GM23338 (cell line): ENCODE data around the gene CXADR. TPM values are rescaled to one million over a fixed set of nuclear protein-coding genes. Genes with fewer than 3 reads are reported as not detected.
A peak's percentile ranks its signal among the peaks of the same experiment; 100 is the strongest.

Experiments used
- ATAC-seq: fragments of 200-7000 bp; cut with Tn5 transposase; 3 replicates; pipeline ENCODE4 v1.9.1; 2020
- DNase-seq: peaks from one replicate; pipeline ENCODE4 v3.0.0-alpha.2; 2015; ENCODE audit warnings: low spot score
- H2AFZ ChIP-seq: fragments of 200-600 bp; sonication (generic); 2 replicates; pipeline ENCODE4 v1.8.0; 2016; ENCODE audit warnings: antibody characterized with exemption, mild to moderate bottlenecking, moderate library complexity
- H3F3A ChIP-seq: fragments of 200-600 bp; sonication (generic); replicated peaks from 2 replicates; pipeline ENCODE4 v1.8.0; 2017; ENCODE audit warnings: antibody characterized with exemption, mixed run types, low read depth
- H3K27ac ChIP-seq: fragments of 200-600 bp; sonication (generic); 2 replicates; pipeline ENCODE4 v1.6.1; 2016; ENCODE audit warnings: low read depth
- H3K27me3 ChIP-seq: fragments of 200-600 bp; sonication (generic); 2 replicates; pipeline ENCODE4 v1.8.0; 2016; ENCODE audit warnings: mild to moderate bottlenecking, mixed run types, moderate library complexity; ENCODE audit not compliant: insufficient read depth
- H3K36me3 ChIP-seq: fragments of 200-600 bp; sonication (generic); 2 replicates; pipeline ENCODE4 v1.8.0; 2016; ENCODE audit warnings: mild to moderate bottlenecking; ENCODE audit not compliant: insufficient read depth
- H3K4me1 ChIP-seq: fragments of 200-600 bp; sonication (generic); 2 replicates; pipeline ENCODE4 v1.8.0; 2016; ENCODE audit warnings: mild to moderate bottlenecking, moderate library complexity; ENCODE audit not compliant: insufficient read depth
- H3K4me2 ChIP-seq: fragments of 200-600 bp; sonication (generic); 2 replicates; pipeline ENCODE4 v1.7.1; 2017; ENCODE audit warnings: mixed run types
- H3K4me3 ChIP-seq: fragments of 200-600 bp; sonication (generic); 2 replicates; pipeline ENCODE4 v1.6.1; 2016; ENCODE audit warnings: mixed run types
- H3K79me2 ChIP-seq: fragments of 200-600 bp; sonication (generic); replicated peaks from 2 replicates; pipeline ENCODE4 v1.8.0; 2017; ENCODE audit warnings: mild to moderate bottlenecking; ENCODE audit not compliant: insufficient read depth
- H3K9me2 ChIP-seq: fragments of 200-600 bp; sonication (generic); 2 replicates; pipeline ENCODE4 v1.8.0; 2017; ENCODE audit not compliant: insufficient read depth
- H4K20me1 ChIP-seq: fragments of 200-600 bp; sonication (generic); replicated peaks from 2 replicates; pipeline ENCODE4 v1.8.0; 2017; ENCODE audit warnings: mild to moderate bottlenecking; ENCODE audit not compliant: insufficient read depth
- H3K27ac Mint-ChIP-seq: 2 replicates; pipeline ENCODE4 v1.8.0; 2020; ENCODE audit warnings: inconsistent platforms, mild to moderate bottlenecking, moderate library complexity, mixed read lengths
- H3K27me3 Mint-ChIP-seq: 3 replicates; pipeline ENCODE4 v1.8.0; 2022; ENCODE audit warnings: low read depth, mild to moderate bottlenecking, moderate library complexity, mixed read lengths, inconsistent platforms; ENCODE audit not compliant: insufficient read depth, poor library complexity
- H3K36me3 Mint-ChIP-seq: 3 replicates; pipeline ENCODE4 v1.8.0; 2021; ENCODE audit warnings: low read depth, mild to moderate bottlenecking, inconsistent platforms, moderate library complexity, mixed read lengths
- H3K4me1 Mint-ChIP-seq: 3 replicates; pipeline ENCODE4 v1.8.0; 2020; ENCODE audit warnings: mild to moderate bottlenecking, inconsistent platforms, mixed read lengths
- H3K4me3 Mint-ChIP-seq: 3 replicates; pipeline ENCODE4 v1.8.0; 2021; ENCODE audit warnings: moderate library complexity, mild to moderate bottlenecking, inconsistent platforms, mixed read lengths
- H3K9me3 Mint-ChIP-seq: 3 replicates; pipeline ENCODE4 v1.8.0; 2020; ENCODE audit warnings: moderate library complexity, mild to moderate bottlenecking, inconsistent platforms, mixed read lengths
- CREB1 ChIP-seq: fragments of 250-450 bp; sonication (Bioruptor Pico); IDR thresholded peaks from 2 replicates; pipeline ENCODE4 v1.5.0; 2020; ENCODE audit warnings: low read depth, mild to moderate bottlenecking, moderate library complexity
- EZH2 ChIP-seq: fragments of 200-600 bp; sonication (generic); IDR thresholded peaks from one replicate; pipeline ENCODE4 v1.8.0; 2017; ENCODE audit warnings: antibody characterized with exemption, mild to moderate bottlenecking, low read depth; ENCODE audit not compliant: unreplicated experiment
- EZH2phosphoT487 ChIP-seq: fragments of 200-600 bp; sonication (generic); IDR thresholded peaks from one replicate; pipeline ENCODE4 v1.8.1; 2018; ENCODE audit warnings: antibody characterized with exemption; ENCODE audit not compliant: unreplicated experiment
- JUNB ChIP-seq: IDR thresholded peaks from one replicate; pipeline ENCODE4 v1.6.1; 2016; ENCODE audit warnings: antibody characterized with exemption; ENCODE audit not compliant: unreplicated experiment
- NANOG ChIP-seq: IDR thresholded peaks from 2 replicates; pipeline ENCODE4 v1.6.1; 2016; ENCODE audit warnings: antibody characterized with exemption, borderline replicate concordance
- POLR2AphosphoS5 ChIP-seq: IDR thresholded peaks from 2 replicates; pipeline ENCODE4 v1.6.1; 2016; ENCODE audit warnings: antibody characterized with exemption, low read depth
- STAT1 ChIP-seq: IDR thresholded peaks from one replicate; pipeline ENCODE4 v1.6.1; 2016; ENCODE audit warnings: antibody characterized with exemption; ENCODE audit not compliant: unreplicated experiment
- ZNF114 ChIP-seq: fragments of 250-450 bp; sonication (Bioruptor Pico); IDR thresholded peaks from 2 replicates; pipeline ENCODE4 v1.5.0; 2020; ENCODE audit warnings: mild to moderate bottlenecking, moderate library complexity
- ZNF331 ChIP-seq: fragments of 250-450 bp; sonication (Bioruptor Pico); IDR thresholded peaks from 2 replicates; pipeline ENCODE4 v1.5.0; 2020; ENCODE audit warnings: low read depth, mild to moderate bottlenecking, moderate library complexity
- long read RNA-seq: library from polyadenylated mRNA; unstranded; transcript quantifications from one replicate; pipeline ENCODE4 v2.0.0, GENCODE V29; 2020; ENCODE audit not compliant: unreplicated experiment
- polyA plus RNA-seq: library from polyadenylated mRNA; unstranded; fragments of >200 nt; fragmentation: Nextera tagmentation; extraction: Ambion mirVana; gene quantifications from 2 replicates; pipeline ENCODE4 v1.2.1, GENCODE V29; 2016
- total RNA-seq: library from RNA; depleted of rRNA; stranded (reverse); fragments of >200 nt; shearing (Covaris generic); gene quantifications from 2 replicates; pipeline ENCODE4 v1.2.3, GENCODE V29; 2014; rRNA removed
- TF ChIP-seq, protein P1 (sequence below): IDR thresholded peaks from one replicate; pipeline ENCODE4 v1.6.1; 2018; ENCODE audit warnings: antibody characterized with exemption; ENCODE audit not compliant: unreplicated experiment
- TF ChIP-seq, protein P2 (sequence below): fragments of 250-450 bp; sonication (Bioruptor Pico); IDR thresholded peaks from 2 replicates; pipeline ENCODE4 v1.5.0; 2020; ENCODE audit warnings: mild to moderate bottlenecking, moderate library complexity
- TF ChIP-seq, protein P3 (sequence below), 2 experiments: fragments of 200-600 bp in 1 of 2; sonication (generic) in 1 of 2; conservative IDR thresholded peaks; 2 replicates each; pipeline versions ENCODE4 v1.5.1 to v1.6.1; 2016 to 2017; ENCODE audit warnings: antibody characterized with exemption in 2 of 2, low read depth in 2 of 2, mild to moderate bottlenecking in 2 of 2, moderate library complexity in 1 of 2

The CXADR gene
- total RNA-seq (207 and 227 TPM in 2 replicates), polyA plus RNA-seq (89.4 and 126 TPM in 2 replicates)
- long read RNA-seq, full-length matches to known transcripts = 109 of 170 reads
- long read RNA-seq, partial matches to known transcripts = 52 of 170 reads
- long read RNA-seq, other reads (novel, unspliced or antisense) = 9 of 170 reads

DNA sequence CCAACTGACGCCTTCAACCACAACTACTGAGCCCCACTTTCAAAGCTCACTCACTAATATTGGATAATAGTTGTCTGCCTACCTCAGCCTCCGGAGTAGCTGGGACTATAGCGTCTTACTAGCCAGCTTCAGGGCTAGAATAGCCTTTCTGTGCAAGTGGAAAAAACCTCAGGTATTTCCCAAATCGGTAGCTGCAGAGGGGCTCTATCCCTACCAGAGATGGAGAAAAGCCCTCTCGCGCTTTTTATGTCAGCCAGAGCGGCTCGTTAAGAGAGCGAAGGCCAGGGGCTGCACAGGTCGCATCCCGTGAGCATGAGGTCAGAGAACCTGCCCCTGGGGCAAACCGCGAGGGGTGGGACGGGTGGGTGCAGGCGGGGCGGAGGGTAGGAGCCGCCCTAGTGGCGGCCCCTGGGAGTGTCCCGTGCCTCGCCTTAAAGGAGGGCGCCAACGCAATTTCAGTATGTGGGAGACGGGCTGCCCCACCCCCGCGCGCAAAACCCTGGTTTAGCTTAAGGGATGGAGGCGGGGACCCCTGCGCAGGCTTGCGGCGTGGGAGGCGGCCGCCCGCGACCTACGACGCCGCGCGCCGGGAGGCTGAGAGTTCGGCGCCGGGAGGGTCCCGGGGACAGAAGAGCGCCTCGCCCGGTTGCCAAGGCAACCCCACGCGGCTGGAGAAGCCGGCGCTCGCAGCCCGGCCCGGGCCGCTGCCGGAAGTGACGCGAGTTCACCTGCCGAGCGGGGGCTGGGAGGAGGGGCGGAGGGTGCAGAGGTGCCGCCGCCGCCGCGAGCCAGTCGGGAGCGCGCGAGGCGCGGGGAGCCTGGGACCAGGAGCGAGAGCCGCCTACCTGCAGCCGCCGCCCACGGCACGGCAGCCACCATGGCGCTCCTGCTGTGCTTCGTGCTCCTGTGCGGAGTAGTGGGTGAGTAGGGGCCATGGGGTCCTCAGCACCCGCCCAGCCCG, at the start of gene CXADR:
CXADR (plus strand) TSS at position 791 of the 961 bp plus-strand sequence; CDS start at position 878, 87 bp downstream.
- peak; percentile 95 for DNase-seq
- H3F3A ChIP-seq = no peaks in the 10 kb centered on the region
- H3K4me3 Mint-ChIP-seq = peak within 1 kb of the TSS; percentile 94
- H3K36me3 ChIP-seq = no peaks in the 10 kb centered on the region
- no peaks in the 10 kb centered on the region for H3K9me2 ChIP-seq
- H3K4me2 ChIP-seq = peak within 1 kb of the TSS; percentile 74
- peaks cover 10% of the 10 kb centered on the region for H3K27me3 Mint-ChIP-seq
- no peaks in the 10 kb centered on the region for H3K9me3 Mint-ChIP-seq
- peaks cover 26% of the 10 kb centered on the region for H3K36me3 Mint-ChIP-seq
- peaks cover 31% of the 10 kb centered on the region for H3K4me1 ChIP-seq
- H3K27me3 ChIP-seq = no peaks in the 10 kb centered on the region
- H2AFZ ChIP-seq = peak within 1 kb of the TSS; percentile 99
- H3K4me1 Mint-ChIP-seq = peaks cover 33% of the 10 kb centered on the region
- peak within 1 kb of the TSS; percentile 74 for H3K4me3 ChIP-seq
- peak within 1 kb of the TSS; percentile 98 for H3K27ac Mint-ChIP-seq
- H4K20me1 ChIP-seq = peaks cover 25% of the 10 kb centered on the region
- peaks cover 41% of the 10 kb centered on the region for H3K79me2 ChIP-seq
- ATAC-seq = peak; percentile 83
- peak within 1 kb of the TSS; percentile 79 for H3K27ac ChIP-seq
- TF ChIP-seq STAT1 (no peak), CREB1 (CRISPR knock-in tag) (peak; percentile 93), JUNB (no peak), ZNF331 (no peak), POLR2AphosphoS5 (peak; percentile 85), EZH2 (no peak), ZNF114 (no peak), EZH2phosphoT487 (no peak), NANOG (no peak)
- TF ChIP-seq, protein P1, sequence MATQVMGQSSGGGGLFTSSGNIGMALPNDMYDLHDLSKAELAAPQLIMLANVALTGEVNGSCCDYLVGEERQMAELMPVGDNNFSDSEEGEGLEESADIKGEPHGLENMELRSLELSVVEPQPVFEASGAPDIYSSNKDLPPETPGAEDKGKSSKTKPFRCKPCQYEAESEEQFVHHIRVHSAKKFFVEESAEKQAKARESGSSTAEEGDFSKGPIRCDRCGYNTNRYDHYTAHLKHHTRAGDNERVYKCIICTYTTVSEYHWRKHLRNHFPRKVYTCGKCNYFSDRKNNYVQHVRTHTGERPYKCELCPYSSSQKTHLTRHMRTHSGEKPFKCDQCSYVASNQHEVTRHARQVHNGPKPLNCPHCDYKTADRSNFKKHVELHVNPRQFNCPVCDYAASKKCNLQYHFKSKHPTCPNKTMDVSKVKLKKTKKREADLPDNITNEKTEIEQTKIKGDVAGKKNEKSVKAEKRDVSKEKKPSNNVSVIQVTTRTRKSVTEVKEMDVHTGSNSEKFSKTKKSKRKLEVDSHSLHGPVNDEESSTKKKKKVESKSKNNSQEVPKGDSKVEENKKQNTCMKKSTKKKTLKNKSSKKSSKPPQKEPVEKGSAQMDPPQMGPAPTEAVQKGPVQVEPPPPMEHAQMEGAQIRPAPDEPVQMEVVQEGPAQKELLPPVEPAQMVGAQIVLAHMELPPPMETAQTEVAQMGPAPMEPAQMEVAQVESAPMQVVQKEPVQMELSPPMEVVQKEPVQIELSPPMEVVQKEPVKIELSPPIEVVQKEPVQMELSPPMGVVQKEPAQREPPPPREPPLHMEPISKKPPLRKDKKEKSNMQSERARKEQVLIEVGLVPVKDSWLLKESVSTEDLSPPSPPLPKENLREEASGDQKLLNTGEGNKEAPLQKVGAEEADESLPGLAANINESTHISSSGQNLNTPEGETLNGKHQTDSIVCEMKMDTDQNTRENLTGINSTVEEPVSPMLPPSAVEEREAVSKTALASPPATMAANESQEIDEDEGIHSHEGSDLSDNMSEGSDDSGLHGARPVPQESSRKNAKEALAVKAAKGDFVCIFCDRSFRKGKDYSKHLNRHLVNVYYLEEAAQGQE = no peak
- TF ChIP-seq, protein P2, sequence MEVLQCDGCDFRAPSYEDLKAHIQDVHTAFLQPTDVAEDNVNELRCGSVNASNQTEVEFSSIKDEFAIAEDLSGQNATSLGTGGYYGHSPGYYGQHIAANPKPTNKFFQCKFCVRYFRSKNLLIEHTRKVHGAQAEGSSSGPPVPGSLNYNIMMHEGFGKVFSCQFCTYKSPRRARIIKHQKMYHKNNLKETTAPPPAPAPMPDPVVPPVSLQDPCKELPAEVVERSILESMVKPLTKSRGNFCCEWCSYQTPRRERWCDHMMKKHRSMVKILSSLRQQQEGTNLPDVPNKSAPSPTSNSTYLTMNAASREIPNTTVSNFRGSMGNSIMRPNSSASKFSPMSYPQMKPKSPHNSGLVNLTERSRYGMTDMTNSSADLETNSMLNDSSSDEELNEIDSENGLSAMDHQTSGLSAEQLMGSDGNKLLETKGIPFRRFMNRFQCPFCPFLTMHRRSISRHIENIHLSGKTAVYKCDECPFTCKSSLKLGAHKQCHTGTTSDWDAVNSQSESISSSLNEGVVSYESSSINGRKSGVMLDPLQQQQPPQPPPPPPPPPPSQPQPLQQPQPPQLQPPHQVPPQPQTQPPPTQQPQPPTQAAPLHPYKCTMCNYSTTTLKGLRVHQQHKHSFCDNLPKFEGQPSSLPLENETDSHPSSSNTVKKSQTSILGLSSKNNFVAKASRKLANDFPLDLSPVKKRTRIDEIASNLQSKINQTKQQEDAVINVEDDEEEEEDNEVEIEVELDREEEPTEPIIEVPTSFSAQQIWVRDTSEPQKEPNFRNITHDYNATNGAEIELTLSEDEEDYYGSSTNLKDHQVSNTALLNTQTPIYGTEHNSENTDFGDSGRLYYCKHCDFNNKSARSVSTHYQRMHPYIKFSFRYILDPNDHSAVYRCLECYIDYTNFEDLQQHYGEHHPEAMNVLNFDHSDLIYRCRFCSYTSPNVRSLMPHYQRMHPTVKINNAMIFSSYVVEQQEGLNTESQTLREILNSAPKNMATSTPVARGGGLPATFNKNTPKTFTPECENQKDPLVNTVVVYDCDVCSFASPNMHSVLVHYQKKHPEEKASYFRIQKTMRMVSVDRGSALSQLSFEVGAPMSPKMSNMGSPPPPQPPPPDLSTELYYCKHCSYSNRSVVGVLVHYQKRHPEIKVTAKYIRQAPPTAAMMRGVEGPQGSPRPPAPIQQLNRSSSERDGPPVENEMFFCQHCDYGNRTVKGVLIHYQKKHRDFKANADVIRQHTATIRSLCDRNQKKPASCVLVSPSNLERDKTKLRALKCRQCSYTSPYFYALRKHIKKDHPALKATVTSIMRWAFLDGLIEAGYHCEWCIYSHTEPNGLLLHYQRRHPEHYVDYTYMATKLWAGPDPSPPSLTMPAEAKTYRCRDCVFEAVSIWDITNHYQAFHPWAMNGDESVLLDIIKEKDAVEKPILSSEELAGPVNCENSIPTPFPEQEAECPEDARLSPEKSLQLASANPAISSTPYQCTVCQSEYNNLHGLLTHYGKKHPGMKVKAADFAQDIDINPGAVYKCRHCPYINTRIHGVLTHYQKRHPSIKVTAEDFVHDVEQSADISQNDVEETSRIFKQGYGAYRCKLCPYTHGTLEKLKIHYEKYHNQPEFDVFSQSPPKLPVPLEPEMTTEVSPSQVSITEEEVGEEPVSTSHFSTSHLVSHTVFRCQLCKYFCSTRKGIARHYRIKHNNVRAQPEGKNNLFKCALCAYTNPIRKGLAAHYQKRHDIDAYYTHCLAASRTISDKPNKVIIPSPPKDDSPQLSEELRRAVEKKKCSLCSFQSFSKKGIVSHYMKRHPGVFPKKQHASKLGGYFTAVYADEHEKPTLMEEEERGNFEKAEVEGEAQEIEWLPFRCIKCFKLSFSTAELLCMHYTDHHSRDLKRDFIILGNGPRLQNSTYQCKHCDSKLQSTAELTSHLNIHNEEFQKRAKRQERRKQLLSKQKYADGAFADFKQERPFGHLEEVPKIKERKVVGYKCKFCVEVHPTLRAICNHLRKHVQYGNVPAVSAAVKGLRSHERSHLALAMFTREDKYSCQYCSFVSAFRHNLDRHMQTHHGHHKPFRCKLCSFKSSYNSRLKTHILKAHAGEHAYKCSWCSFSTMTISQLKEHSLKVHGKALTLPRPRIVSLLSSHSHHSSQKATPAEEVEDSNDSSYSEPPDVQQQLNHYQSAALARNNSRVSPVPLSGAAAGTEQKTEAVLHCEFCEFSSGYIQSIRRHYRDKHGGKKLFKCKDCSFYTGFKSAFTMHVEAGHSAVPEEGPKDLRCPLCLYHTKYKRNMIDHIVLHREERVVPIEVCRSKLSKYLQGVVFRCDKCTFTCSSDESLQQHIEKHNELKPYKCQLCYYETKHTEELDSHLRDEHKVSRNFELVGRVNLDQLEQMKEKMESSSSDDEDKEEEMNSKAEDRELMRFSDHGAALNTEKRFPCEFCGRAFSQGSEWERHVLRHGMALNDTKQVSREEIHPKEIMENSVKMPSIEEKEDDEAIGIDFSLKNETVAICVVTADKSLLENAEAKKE (CRISPR knock-in tag) = no peak
- TF ChIP-seq, protein P3, sequence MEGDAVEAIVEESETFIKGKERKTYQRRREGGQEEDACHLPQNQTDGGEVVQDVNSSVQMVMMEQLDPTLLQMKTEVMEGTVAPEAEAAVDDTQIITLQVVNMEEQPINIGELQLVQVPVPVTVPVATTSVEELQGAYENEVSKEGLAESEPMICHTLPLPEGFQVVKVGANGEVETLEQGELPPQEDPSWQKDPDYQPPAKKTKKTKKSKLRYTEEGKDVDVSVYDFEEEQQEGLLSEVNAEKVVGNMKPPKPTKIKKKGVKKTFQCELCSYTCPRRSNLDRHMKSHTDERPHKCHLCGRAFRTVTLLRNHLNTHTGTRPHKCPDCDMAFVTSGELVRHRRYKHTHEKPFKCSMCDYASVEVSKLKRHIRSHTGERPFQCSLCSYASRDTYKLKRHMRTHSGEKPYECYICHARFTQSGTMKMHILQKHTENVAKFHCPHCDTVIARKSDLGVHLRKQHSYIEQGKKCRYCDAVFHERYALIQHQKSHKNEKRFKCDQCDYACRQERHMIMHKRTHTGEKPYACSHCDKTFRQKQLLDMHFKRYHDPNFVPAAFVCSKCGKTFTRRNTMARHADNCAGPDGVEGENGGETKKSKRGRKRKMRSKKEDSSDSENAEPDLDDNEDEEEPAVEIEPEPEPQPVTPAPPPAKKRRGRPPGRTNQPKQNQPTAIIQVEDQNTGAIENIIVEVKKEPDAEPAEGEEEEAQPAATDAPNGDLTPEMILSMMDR (conservative IDR thresholded peaks at IDR 0.05; ENCODE audit: low read depth in 2 of 2) = peak; percentile 35 to 58; a peak in 3 of 4 replicates
